ENCODE data around the gene HOMEZ.

HOMEZ gene

GRCh38 chr14:23307687-23308644, 22.0 kb upstream of the HOMEZ start:
- DNase-seq (ENCODE audit: low read depth) = no peak

GRCh38 chr14:23307146-23307530, 21.2 kb upstream of the HOMEZ start:
- no peak for DNase-seq (ENCODE audit: low read depth)

GRCh38 chr14:23306412-23307145, 20.6 kb upstream of the HOMEZ start, which contains the start of gene BCL2L2:
BCL2L2 (plus strand) TSS chr14:23306833; CDS start chr14:23307768, 935 bp downstream.
- no peak for DNase-seq (ENCODE audit: low read depth)

- peak; percentile 79 for DNase-seq (ENCODE audit: low read depth)
Measured at GRCh38 chr14:23302290-23303225, 16.6 kb upstream of the HOMEZ start, which contains the start of gene PPP1R3E. PPP1R3E (minus strand) TSS chr14:23302859; CDS start chr14:23302576, 283 bp downstream.

- DNase-seq (ENCODE audit: low read depth) = no peak
Measured at GRCh38 chr14:23301969-23302289, 16.0 kb upstream of the HOMEZ start.

- peak; percentile 92 for DNase-seq (ENCODE audit: low read depth)
Measured at GRCh38 chr14:23301288-23301968, 15.5 kb upstream of the HOMEZ start.

GRCh38 chr14:23300687-23301223, 14.8 kb upstream of the HOMEZ start:
- no peak for DNase-seq (ENCODE audit: low read depth)

GRCh38 chr14:23299986-23300686, 14.2 kb upstream of the HOMEZ start:
- no peak for DNase-seq (ENCODE audit: low read depth)

GRCh38 chr14:23299211-23299957, 13.5 kb upstream of the HOMEZ start:
- DNase-seq (ENCODE audit: low read depth) = no peak

GRCh38 chr14:23297611-23298277, 11.8 kb upstream of the HOMEZ start:
- DNase-seq (ENCODE audit: low read depth) = no peak

- no peak for DNase-seq (ENCODE audit: low read depth)
Measured at GRCh38 chr14:23297096-23297495, 11.2 kb upstream of the HOMEZ start.

- no peak for DNase-seq (ENCODE audit: low read depth)
Measured at GRCh38 chr14:23296012-23296777, 10.3 kb upstream of the HOMEZ start.

GRCh38 chr14:23294734-23295561, 9.0 kb upstream of the HOMEZ start:
- DNase-seq (ENCODE audit: low read depth) = peak; percentile 28

- no peak for DNase-seq (ENCODE audit: low read depth)
Measured at GRCh38 chr14:23286902-23287479, 1.1 kb upstream of the HOMEZ start.

GRCh38 chr14:23285530-23286019, 357 bp downstream of the HOMEZ start:
- no peak for DNase-seq (ENCODE audit: low read depth)

- no peak for DNase-seq (ENCODE audit: low read depth)
Measured at GRCh38 chr14:23284654-23285529, 1.0 kb downstream of the HOMEZ start.
